ENCODE data around the gene SDC4.

DNA sequence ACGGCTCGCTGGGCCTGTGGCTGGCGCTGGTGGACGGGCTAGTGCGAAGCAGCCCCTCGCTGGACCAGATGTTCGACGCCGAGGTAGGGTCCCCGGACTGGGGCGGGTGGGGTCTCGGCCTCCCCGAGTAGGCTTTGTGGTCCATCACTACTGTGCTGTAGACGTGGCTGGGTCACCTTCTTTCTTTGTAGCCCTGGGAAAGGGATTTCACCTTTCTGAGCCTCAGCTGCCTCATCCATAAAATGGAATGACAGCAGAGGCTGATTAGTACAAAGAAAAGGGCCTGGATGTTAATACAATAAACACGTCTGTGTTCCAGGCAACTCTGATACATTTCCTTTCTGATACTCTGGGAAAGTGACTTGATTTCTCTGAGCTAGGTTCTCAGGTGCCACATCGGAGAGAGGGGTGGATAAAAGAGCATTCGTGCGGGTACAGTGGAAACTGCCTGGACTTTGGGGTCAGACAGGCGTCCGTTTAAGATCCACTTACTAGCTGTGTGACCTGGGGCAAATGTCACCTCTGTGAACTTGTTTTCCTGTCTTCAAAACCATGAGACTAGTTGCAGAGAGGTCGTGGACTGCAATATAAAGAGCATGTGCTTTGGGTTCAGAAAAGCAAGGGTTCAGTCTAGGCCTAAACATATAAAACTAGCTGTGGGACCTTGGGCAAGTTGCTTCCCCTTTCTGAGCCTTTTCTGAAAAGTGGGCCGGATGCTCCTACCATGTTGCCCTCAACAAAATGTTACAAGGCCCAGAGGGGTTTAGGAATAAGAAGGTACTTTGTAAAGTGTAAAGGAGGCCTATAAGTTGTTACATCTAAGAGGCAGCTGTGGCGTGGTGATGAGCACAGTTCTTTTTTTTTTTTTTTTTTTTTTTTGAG is 15.6 kb upstream of the SDC4 start:
- TF ChIP-seq, protein P1, sequence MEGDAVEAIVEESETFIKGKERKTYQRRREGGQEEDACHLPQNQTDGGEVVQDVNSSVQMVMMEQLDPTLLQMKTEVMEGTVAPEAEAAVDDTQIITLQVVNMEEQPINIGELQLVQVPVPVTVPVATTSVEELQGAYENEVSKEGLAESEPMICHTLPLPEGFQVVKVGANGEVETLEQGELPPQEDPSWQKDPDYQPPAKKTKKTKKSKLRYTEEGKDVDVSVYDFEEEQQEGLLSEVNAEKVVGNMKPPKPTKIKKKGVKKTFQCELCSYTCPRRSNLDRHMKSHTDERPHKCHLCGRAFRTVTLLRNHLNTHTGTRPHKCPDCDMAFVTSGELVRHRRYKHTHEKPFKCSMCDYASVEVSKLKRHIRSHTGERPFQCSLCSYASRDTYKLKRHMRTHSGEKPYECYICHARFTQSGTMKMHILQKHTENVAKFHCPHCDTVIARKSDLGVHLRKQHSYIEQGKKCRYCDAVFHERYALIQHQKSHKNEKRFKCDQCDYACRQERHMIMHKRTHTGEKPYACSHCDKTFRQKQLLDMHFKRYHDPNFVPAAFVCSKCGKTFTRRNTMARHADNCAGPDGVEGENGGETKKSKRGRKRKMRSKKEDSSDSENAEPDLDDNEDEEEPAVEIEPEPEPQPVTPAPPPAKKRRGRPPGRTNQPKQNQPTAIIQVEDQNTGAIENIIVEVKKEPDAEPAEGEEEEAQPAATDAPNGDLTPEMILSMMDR (IDR thresholded peaks at IDR 0.05): no peak
- TF ChIP-seq SMC3 (IDR thresholded peaks at IDR 0.05; ENCODE audit: low read depth, low read length): no peak
- no peak for TF ChIP-seq MEF2A (IDR thresholded peaks at IDR 0.05; ENCODE audit: borderline replicate concordance, low read depth)
- TF ChIP-seq, protein P2, sequence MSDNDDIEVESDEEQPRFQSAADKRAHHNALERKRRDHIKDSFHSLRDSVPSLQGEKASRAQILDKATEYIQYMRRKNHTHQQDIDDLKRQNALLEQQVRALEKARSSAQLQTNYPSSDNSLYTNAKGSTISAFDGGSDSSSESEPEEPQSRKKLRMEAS (IDR thresholded peaks at IDR 0.05; ENCODE audit: low read depth): no peak
- TF ChIP-seq, protein P3, sequence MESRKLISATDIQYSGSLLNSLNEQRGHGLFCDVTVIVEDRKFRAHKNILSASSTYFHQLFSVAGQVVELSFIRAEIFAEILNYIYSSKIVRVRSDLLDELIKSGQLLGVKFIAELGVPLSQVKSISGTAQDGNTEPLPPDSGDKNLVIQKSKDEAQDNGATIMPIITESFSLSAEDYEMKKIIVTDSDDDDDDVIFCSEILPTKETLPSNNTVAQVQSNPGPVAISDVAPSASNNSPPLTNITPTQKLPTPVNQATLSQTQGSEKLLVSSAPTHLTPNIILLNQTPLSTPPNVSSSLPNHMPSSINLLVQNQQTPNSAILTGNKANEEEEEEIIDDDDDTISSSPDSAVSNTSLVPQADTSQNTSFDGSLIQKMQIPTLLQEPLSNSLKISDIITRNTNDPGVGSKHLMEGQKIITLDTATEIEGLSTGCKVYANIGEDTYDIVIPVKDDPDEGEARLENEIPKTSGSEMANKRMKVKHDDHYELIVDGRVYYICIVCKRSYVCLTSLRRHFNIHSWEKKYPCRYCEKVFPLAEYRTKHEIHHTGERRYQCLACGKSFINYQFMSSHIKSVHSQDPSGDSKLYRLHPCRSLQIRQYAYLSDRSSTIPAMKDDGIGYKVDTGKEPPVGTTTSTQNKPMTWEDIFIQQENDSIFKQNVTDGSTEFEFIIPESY (IDR thresholded peaks at IDR 0.05; ENCODE audit: borderline replicate concordance, low read depth): no peak
- no peak for TF ChIP-seq GABPA (IDR thresholded peaks at IDR 0.05; ENCODE audit: low read depth)
- no peak for TF ChIP-seq POLR2AphosphoS5 (IDR thresholded peaks at IDR 0.05; ENCODE audit: low read depth, low read length)
